Breast epithelium (tissue), 3 donors: ENCODE results near the gene GPI.

Experiments used
- CTCF ChIP-seq, 3 donors: fragments of 450-650 bp; IDR thresholded peaks; one replicate each; pipeline ENCODE4 v1.5.1; 2016 to 2017; ENCODE audit warnings: antibody characterized with exemption in 3 of 3, mild to moderate bottlenecking in 3 of 3, moderate library complexity in 3 of 3
- POLR2A ChIP-seq: fragments of 450-650 bp; IDR thresholded peaks from one replicate; pipeline ENCODE4 v1.6.1; 2016; ENCODE audit warnings: antibody characterized with exemption, mild to moderate bottlenecking, moderate library complexity
- POLR2AphosphoS5 ChIP-seq, 3 donors: sonication (generic); formaldehyde crosslinking; IDR thresholded peaks; one replicate each; pipeline ENCODE4 v1.6.1; 2017; ENCODE audit warnings: antibody characterized with exemption in 3 of 3

GRCh38 chr19:34429553-34429952, 64.6 kb downstream of the GPI start:
- TF ChIP-seq CTCF (IDR thresholded peaks at IDR 0.05) (no peak), POLR2A (no peak), POLR2AphosphoS5 (IDR thresholded peaks at IDR 0.05) (no peak)
